ENCODE data around the gene ZCWPW1.
A peak's percentile ranks its signal among the peaks of the same experiment; 100 is the strongest.
"Not testable (repeated sequence)": the region's sequence is repeated elsewhere in the genome, so short reads cannot be mapped to it uniquely, and the experiment has no call there.

The ZCWPW1 gene

DNA sequence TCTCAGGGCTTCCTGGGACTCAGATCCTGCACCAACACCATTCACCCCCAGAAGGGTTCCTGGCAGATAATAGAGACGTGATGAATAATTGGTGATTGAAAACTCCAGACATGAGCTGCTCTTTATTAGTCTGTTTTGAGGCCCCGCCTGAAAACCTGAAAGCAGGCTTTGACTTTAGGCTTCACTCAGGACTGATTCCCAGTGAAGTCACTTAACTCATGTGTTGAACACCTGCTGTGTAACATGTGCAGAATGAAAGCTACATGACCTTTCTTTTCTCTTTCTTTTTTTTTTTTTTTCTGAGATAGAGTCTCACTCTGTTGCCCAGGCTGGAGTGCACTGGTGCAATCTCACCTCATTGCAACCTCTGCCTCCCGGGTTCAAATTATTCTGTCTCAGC is 26.7 kb upstream of the ZCWPW1 start:
- DNase-seq: no peak

- not testable (repeated sequence) for DNase-seq
These were observed 25.4 kb upstream of the ZCWPW1 start for GRCh38 chr7:100453854-100454253.

DNA sequence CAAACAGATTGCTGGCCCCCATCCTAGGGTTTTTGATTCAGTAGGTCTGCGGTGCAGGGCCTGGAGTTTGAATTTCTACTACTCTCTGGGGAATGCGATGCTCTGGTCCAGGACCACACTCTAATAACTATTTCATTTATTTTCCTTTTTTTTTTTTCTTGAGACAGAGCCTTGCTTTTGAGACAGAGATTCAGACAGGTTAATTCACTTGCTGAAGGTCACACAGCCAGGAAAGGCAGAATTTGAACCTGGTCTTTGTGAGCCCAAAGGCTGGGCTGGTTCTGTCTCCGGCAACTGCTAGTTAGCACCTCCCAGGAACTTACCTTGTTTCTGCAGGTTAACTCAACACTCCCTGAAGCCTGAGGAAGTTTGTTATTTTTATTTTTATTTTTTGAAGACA is 24.0 kb upstream of the ZCWPW1 start:
- DNase-seq: no peak

DNA sequence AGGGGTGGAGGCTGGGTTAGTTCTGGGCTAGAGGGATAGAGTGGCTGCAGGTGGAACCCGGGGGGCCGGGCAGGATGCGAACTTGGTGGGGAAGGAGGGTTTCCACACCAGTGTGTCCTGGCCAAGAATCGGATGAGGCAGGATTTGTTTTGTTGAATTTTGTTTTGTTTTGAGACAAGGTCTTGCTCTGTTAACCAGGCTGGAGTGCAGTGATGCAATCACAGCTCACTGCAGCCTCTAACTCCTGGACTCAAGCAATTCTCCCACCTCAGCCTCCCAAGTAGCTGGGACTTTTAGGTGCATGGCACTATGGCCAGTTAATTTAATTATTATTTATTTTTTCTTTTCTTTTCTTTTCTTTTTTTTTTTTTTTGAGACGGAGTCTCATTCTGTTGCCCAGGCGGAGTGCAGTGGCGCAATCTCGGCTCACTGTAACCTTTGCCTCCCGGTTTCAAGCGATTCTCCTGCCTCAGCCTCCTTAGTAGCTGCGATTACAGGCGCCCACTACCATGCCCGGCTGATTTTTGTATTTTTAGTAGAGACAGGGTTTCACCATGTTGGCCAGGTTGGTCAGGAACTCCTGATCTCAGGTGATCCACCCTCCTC is 20.8 kb upstream of the ZCWPW1 start:
- DNase-seq: no peak

DNA sequence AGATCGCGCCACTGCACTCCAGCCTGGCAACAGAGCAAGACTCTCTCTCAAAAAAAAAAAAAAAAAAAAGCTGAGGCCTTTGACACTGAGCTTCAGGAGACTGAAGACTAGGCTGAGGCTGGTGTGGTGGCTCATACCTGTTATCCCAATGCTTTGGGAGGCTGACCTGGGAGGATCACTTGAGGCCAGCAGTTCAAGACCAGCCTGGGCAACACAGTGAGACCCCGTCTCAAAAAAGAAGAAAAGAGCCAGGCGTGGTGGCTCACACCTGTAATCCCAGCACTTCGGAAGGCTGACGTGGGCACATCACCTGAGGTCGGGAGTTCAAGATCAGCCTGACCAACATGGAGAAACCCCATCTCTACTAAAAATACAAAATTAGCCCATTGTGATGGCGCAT is 18.9 kb upstream of the ZCWPW1 start:
- not testable (repeated sequence) for DNase-seq

- no peak for DNase-seq
These were observed 17.5 kb upstream of the ZCWPW1 start for GRCh38 chr7:100446040-100446439.

DNA sequence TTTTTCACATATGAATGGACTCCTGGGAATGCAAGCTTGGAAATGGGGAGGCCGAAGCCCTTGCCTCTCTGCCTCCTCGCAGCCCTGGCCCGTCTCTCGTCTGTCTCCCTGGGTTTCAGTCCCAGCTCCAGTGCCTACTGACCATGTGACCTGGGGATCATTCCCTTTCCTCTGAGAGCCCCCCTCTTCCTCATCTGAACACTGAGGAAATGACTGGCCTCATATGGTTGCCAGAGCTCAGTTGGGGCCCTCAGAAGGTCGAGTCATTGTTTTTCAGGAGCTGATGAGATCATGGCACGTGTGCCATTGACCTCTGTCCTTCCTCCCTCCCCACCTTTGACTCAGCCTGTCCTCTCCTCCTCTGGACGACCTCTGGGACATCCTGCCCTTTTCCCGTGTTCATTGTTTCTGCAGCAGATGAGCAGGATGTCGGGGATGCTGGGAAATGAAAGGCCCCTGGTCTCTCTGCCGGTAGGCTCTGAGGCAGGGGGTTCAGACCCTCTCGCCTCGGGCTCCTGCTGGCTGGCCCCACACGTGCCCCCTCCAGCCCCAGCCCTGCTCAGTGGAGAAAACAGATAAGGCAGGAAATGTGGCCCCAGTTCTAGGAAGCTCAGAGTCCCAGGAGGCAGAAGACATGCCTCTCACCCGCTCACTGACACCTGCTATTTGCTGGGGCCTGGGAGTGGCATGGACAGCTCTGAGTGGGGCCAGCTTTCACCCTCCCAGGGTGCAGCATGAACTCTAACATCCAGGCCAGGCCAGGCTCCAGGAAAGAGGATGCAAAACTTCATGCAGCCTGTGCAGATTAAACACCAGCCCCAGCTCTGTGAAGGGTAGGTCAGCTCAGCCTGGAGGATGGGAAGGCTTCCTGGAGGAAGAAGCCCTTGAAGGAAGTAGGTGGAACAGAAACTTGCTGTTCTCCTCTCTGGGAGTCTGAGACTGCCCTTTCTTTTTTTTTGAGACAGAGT is 16.1 kb upstream of the ZCWPW1 start:
- DNase-seq: peak; percentile 77

DNA sequence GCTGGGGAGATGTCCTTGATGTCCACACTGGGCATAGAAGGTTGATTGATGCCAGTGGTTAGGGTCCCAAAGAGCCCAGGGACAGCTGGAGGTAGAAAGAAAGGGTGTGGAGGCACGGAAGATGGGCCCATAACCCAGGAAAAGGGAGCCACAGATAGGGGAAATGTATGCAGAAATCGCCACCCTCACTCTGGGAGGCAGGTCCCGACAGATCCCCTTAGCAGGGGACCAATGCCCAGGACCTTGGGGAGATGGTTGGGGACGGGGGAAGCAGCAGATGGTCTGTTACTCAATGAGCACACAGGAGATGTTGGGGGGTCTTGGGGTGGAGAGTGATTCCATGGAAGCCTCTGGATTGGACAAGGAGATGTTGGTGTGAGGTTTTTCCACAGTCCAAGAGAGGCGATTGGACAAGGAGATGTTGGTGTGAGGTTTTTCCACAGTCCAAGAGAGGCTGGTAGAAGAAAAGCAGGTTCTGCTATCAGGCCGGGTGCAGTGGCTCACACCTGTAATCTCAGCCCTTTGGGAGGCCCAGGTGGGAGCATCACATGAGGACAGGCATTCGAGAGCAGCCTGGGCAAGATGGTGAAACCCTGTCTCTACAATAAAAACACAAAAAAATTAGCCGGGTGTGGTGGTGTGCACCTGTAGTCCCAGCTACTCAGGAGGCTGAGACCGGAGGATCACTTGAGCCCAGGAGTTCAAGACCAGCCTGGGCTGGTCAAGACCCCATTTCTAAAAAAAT is 14.8 kb upstream of the ZCWPW1 start:
- no peak for DNase-seq

DNA sequence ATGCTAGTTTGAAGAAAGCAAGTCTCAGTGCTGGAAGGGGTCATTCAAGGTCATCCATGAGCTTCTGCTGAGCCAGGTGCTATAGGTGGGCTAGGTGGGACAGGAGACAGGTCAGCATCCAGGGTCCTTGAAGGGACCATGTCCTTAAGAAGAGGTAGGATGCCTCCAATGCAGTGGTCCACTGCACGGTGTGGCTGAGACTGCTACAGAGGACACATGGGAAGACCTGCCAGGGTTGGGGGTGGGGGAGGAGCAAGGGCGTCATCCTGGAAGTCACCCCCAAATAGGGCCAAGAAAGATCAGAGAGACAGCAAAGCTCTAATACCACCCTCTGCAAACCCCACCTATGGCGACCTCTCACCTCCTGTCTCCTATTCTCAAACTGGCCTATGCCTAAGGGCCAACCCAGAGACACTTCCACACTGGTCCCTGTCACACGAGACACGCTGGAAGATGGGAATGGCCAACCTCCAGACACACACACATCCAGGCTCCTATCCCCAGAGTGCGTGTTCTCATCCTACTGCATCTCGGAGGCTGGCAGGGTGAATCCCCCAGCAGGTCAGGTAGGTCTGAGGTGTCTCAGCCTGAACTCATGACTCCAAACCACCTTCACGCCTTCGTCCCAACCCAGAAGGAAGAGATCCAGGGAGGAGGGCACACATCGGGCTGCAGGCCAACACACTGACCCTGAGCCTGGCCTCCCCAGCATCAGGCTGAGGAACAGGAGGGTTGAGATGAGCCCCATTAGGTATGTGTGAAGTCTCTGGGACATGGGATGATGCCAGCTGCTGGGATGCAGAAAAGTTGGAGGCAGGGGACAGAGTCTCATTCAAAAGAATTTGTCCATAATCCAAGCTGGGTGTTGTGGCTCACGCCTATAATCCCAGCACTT is 13.4 kb upstream of the ZCWPW1 start:
- DNase-seq: no peak

GRCh38 chr7:100439244-100439643 is 10.7 kb upstream of the ZCWPW1 start:
- DNase-seq: not testable (repeated sequence)

- DNase-seq: not testable (repeated sequence)
These were observed 10.2 kb upstream of the ZCWPW1 start for GRCh38 chr7:100438731-100439130.

DNA sequence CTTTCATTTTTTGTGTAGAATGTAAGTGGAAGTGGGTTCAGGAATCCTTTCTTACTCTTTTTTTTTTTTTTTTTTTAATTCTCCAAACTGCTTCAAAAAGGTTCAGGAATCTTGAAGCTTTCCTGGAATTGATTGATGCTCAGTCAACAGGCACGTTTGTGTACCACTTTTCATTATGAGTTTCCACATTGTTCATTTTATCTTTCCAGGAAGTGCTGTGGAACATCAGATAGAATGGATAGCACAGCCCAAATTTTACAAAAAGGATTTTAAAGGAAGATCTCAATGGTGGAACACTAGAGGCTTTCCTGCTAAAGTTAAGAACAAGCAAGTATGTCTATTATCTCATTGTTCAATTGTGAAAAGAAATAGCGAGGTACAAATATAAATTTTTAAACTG is 9.7 kb upstream of the ZCWPW1 start:
- DNase-seq: no peak

DNA sequence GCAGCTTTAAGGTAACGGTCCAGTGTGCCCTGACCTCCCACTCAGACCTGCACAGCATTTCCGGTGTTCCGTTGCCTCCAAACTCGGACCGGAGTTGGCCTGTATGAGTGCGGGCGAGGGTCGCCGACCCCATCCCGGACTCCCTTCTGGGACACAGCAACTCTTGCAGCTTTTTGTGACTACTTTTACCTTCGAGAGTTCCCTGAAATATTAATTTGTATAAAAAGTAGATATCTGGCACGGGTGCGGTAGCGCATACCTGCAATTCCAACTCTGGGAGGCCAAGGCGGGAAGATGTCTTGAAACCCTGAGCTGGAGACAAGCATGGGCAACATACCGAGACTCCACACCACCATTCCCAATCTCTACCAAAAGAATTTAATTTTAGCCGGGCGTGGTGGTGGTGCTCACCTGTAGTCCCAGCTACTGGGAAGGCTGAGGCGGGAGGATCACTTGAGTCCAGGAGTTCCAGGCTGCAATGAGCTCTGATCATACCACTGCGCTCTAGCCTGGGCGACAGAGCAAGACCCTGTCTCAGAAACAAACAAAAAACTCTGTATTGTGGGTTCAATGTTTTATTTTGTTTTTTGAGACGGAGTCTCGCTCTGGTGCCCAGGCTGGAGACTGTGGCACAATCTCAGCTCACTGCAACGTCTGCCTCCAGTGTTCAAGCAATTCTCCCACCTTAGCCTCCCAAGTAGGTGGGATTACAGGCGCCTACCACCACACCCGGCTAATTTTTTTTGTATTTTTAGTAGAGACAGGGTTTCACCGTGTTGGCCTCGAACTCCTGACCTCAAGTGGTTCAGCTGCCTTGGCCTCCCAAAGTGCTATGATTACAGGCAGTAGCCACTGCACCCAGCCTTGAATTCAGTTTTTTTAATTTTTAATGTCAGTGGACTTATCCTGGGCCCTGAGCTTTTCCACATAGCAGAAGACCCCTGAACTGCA is 8.9 kb upstream of the ZCWPW1 start:
- DNase-seq: no peak

DNA sequence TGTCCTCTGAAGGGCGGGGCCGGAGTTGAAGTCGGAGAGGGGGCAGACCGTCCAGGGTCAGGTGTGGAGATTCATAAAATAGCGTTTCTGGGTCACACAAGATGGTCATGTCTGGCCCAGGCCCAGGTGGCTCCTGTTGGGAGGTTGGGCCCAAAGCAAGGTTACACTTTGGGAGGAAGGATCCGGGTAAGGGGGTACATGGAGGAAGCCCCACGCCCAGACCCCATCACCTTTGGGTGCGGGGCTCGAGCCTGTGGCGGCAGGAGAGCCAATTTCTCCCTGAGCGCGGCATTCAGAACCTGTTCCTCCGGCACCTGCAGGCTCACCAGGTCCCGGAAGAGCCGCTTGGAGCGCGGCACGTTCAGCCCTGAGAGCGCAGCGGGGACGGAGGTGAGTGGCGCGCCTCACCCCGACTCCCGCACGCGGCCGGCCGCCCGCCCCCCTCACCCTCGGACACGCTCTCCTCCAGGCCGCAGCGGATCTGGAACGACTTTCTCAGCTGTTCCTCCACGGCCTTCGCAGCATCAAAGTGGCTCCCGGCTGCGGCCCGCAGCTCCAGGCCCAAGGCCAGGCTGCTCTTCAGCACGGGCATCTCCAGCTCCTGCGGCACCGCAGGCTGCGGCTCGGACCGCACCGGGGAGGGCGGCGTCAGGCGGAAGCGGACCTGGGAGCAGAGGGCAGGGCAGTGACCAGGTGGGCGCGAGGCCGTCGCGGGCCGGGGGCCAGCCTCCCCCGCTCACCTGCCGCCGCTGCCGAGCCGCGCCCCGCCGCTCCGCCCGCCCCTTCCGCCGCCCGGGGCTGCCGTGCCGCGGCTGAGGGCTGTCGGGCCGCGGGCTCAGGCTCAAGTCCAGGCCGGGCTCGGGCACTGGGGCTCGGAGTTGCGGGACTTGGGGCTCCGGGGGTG is 7.2 kb upstream of the ZCWPW1 start:
- peak; percentile 49 for DNase-seq

GRCh38 chr7:100434297-100435144 is 6.0 kb upstream of the ZCWPW1 start:
- DNase-seq: no peak

- DNase-seq: no peak
These were observed 5.2 kb upstream of the ZCWPW1 start for GRCh38 chr7:100433592-100434296.

DNA sequence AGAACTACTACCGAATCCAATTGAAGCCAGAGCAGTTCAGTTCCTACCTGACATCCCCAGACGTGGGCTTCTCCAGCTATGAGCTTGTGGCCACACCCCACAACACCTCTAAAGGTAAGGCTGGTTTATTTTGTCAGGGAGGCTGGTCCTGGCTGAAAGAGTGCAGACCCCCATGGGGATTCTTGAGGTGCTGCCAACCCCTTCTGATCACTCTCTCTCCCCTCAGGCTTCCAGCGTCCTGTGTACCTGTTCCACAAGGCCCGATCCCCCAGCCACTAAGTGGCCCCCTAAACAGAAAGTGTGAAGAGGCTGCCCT is 4.7 kb upstream of the ZCWPW1 start:
- DNase-seq: no peak

GRCh38 chr7:100432621-100433275 is 4.2 kb upstream of the ZCWPW1 start:
- no peak for DNase-seq

Data from hematopoietic multipotent progenitor cell treated with erythropoietin and hydrocortisone succinate and interleukin-3 and kit ligand, for 8 days (in vitro differentiated cells).